CD4-positive, alpha-beta T cell treated with Interferon gamma for 1 hour (primary cell): Measurements from ENCODE around the gene CCDC144A.
"Not testable (repeated sequence)": the region's sequence is repeated elsewhere in the genome, so short reads cannot be mapped to it uniquely, and the experiment has no call there.

ENCODE experiments used
- DNase-seq: peaks from one replicate; pipeline ENCODE4 v3.0.0-alpha.2; 2020

CCDC144A gene

DNA sequence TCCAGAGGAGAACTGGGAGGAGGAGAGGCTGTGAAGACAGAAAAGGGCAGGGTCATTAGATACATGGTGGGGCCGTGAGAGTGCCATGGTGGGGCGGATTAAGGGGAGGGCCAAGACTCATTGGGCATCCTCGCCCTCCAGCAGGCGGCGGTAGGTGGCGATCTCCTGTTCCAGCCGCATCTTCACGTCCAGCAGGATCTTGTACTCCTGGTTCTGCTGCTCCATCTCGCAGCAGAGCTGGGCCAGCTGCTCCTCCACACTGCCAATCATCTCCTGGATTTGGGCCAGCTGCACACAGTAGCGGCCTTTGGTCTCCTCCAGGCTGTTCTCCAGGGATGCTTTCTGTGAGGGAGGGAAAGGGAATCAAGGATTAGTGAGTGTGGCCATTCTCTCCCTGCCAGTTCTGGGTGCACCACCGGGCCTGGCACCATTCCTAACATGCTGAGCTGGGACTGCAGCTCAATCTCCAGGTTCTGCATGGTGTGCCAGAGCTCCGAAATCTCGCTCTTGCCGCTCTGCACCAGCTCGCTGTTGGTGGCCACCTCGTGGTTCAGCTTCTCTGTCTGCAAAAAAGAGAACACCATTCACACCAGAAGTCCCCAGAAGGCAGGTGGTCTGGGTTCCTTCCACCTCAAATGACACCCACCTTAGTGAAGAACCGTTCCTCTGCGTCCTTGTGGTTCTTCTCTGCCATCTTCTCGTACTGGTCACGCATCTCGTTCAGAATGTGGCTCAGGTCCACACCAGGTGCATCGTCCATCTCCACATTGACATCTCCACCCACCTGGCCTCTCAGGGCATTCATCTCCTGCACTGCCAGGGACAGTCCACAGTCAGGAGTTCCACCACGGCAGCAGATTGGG is 129.0 kb downstream of the CCDC144A start:
- DNase-seq: no peak

GRCh38 chr17:16820161-16820877 is 130.3 kb downstream of the CCDC144A start:
- no peak for DNase-seq

GRCh38 chr17:16820979-16821543 is 131.0 kb downstream of the CCDC144A start:
- no peak for DNase-seq

- not testable (repeated sequence) for DNase-seq
Measured at GRCh38 chr17:16822133-16822532, 132.1 kb downstream of the CCDC144A start.

GRCh38 chr17:16823768-16824406 is 133.8 kb downstream of the CCDC144A start:
- not testable (repeated sequence) for DNase-seq
